Measurements from ENCODE around the gene GRM4. TPM values are rescaled to one million over a fixed set of nuclear protein-coding genes. Genes with fewer than 3 reads are reported as not detected.
A peak's percentile ranks its signal among the peaks of the same experiment; 100 is the strongest.
"Not testable (repeated sequence)": the region's sequence is repeated elsewhere in the genome, so short reads cannot be mapped to it uniquely, and the experiment has no call there.

Gene GRM4
- total and polyA plus RNA-seq, 10 of the 15 experiments (the other 5 are each of a cell fraction or from before 2014, with no cell fraction given): 0.01 to 0.31 (median 0.05) TPM; not detected in 2

- no peak overlapping the region for H3K4me3 ChIP-seq
- intact Hi-C loops (cut with micrococcal nuclease; ENCODE audit: unreplicated experiment): no loop called here
- H3K9ac ChIP-seq (ENCODE audit: control insufficient read depth, insufficient read depth, low read length): no peak overlapping the region
- BruUV-seq (replicated peaks): no TSS peak
- no peak overlapping the region for H3K4me2 ChIP-seq (ENCODE audit: control insufficient read depth, insufficient read depth)
- no peaks in the 10 kb centered on the region for H3K4me1 ChIP-seq (ENCODE audit: control insufficient read depth, insufficient read depth, low read length)
- H3K79me2 ChIP-seq (ENCODE audit: control insufficient read depth, insufficient read depth, low read length): no peaks in the 10 kb centered on the region
- DNase-seq (ENCODE audit: low read depth, low spot score) (no peak), ATAC-seq (peak; percentile 56), FAIRE-seq (peak; percentile 38)
- ChIA-PET POLR2A (no interaction called here), RAD21 (ENCODE audit: unreplicated experiment) (interaction anchor here (0.9 to 1.5 kb wide), 2 partner anchors 26 to 225 kb away, joined by 3 read pairs; no protein-coding TSS in a partner anchor), SMC1A (ENCODE audit: uncharacterized antibody, unreplicated experiment) (interaction anchor here (0.5 to 0.9 kb wide), 4 partner anchors 19 to 633 kb away, joined by 3 to 4 read pairs (median 3); no protein-coding TSS in a partner anchor), CTCF (interaction anchor here (1.2 to 2.8 kb wide), 3 partner anchors 27 to 271 kb away, joined by 3 to 14 read pairs (median 4); no protein-coding TSS in a partner anchor)
- no peaks in the 10 kb centered on the region for H3K9me3 ChIP-seq (replicated peaks; ENCODE audit: control insufficient read depth, insufficient read depth, low read length)
- TF ChIP-seq IRF5 (IDR thresholded peaks at IDR 0.05; ENCODE audit: borderline replicate concordance): no peak
- TF ChIP-seq MEF2A (IDR thresholded peaks at IDR 0.05; ENCODE audit: insufficient read depth, low read depth, low read length): no peak
- no peak for TF ChIP-seq ZZZ3 (IDR thresholded peaks at IDR 0.05; ENCODE audit: control insufficient read depth, insufficient read length, low read depth)
- TF ChIP-seq, protein P1, sequence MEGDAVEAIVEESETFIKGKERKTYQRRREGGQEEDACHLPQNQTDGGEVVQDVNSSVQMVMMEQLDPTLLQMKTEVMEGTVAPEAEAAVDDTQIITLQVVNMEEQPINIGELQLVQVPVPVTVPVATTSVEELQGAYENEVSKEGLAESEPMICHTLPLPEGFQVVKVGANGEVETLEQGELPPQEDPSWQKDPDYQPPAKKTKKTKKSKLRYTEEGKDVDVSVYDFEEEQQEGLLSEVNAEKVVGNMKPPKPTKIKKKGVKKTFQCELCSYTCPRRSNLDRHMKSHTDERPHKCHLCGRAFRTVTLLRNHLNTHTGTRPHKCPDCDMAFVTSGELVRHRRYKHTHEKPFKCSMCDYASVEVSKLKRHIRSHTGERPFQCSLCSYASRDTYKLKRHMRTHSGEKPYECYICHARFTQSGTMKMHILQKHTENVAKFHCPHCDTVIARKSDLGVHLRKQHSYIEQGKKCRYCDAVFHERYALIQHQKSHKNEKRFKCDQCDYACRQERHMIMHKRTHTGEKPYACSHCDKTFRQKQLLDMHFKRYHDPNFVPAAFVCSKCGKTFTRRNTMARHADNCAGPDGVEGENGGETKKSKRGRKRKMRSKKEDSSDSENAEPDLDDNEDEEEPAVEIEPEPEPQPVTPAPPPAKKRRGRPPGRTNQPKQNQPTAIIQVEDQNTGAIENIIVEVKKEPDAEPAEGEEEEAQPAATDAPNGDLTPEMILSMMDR (IDR thresholded peaks at IDR 0.05 in 2 of 3, conservative IDR thresholded peaks at IDR 0.05 in 1 of 3; ENCODE audit: control insufficient read depth in 2 of 3, extremely low read depth in 1 of 3, insufficient read depth in 1 of 3, low read depth in 3 of 3, low read length in 3 of 3): peak in 2 of 3 experiments; percentile 5 to 22; a peak in 2 of 6 replicates
- 0 out of 2 replicates have a peak, but pooled peaks have one; percentile 17 for TF ChIP-seq RAD21 (IDR thresholded peaks at IDR 0.05; ENCODE audit: insufficient read depth, low read depth, low read length)
- in situ Hi-C loops (cut with MboI): no loop called here
- no peaks in the 10 kb centered on the region for H3K27me3 ChIP-seq (replicated peaks in 1 of 2; ENCODE audit: control insufficient read depth in 2 of 2, insufficient read depth in 2 of 2, low read length in 1 of 2)
- 47% methylated on average over 12 of the region's 12 CpGs for WGBS (ENCODE audit: insufficient coverage, insufficient replicate concordance, low lambda C conversion rate, missing lambda C conversion rate)
- no peaks in the 10 kb centered on the region for H3K36me3 ChIP-seq (ENCODE audit: control insufficient read depth in 2 of 2, insufficient read depth in 2 of 2, low read length in 1 of 2)
- peak overlapping the region; percentile 15 for H2AFZ ChIP-seq (ENCODE audit: control insufficient read depth, low read depth, low read length)
- H4K20me1 ChIP-seq (ENCODE audit: control insufficient read depth, insufficient read depth): no peaks in the 10 kb centered on the region
- no peak overlapping the region for H3K27ac ChIP-seq (ENCODE audit: control insufficient read depth, insufficient read depth)
These were observed 44.1 kb upstream of the GRM4 start for GRCh38 chr6:34189806-34190503.

- BruUV-seq (replicated peaks); H3K36me3 ChIP-seq (ENCODE audit: control insufficient read depth in 2 of 2, insufficient read depth in 2 of 2, low read length in 1 of 2); CTCF ChIA-PET; intact Hi-C loops (cut with micrococcal nuclease; ENCODE audit: unreplicated experiment); ATAC-seq; H3K4me3 ChIP-seq; H3K4me2 ChIP-seq (ENCODE audit: control insufficient read depth, insufficient read depth); H4K20me1 ChIP-seq (ENCODE audit: control insufficient read depth, insufficient read depth); H2AFZ ChIP-seq (ENCODE audit: control insufficient read depth, low read depth, low read length); H3K9ac ChIP-seq (ENCODE audit: control insufficient read depth, insufficient read depth, low read length); FAIRE-seq; H3K27me3 ChIP-seq (replicated peaks in 1 of 2; ENCODE audit: control insufficient read depth in 2 of 2, insufficient read depth in 2 of 2, low read length in 1 of 2); H3K27ac ChIP-seq (ENCODE audit: control insufficient read depth, insufficient read depth); H3K79me2 ChIP-seq (ENCODE audit: control insufficient read depth, insufficient read depth, low read length); RAD21 ChIA-PET (ENCODE audit: unreplicated experiment); in situ Hi-C loops (cut with MboI); DNase-seq (ENCODE audit: low read depth, low spot score): not testable (repeated sequence)
- Histone ChIP-seq H3K9me3 (replicated peaks; ENCODE audit: control insufficient read depth, insufficient read depth, low read length) (peaks cover 11% of the 10 kb centered on the region), H3K4me1 (ENCODE audit: control insufficient read depth, insufficient read depth, low read length) (peaks cover 11% of the 10 kb centered on the region)
- ChIA-PET POLR2A (interaction anchor here (0.6 kb wide), 1 partner anchor 205 kb away, joined by 4 read pairs; no protein-coding TSS in a partner anchor), SMC1A (ENCODE audit: uncharacterized antibody, unreplicated experiment) (interaction anchor here (1.0 kb wide), 1 partner anchor 11 kb away, joined by 4 read pairs; no protein-coding TSS in a partner anchor)
- 97% methylated on average over 5 of the region's 5 CpGs for WGBS (ENCODE audit: insufficient coverage, insufficient replicate concordance, low lambda C conversion rate, missing lambda C conversion rate)
These were observed 38.8 kb upstream of the GRM4 start for GRCh38 chr6:34184726-34185125.

All from GM12878 (cell line).